IMR-90 (cell line): ENCODE measurements around the gene FRY. TPM values are rescaled to one million over a fixed set of nuclear protein-coding genes. Genes with fewer than 3 reads are reported as not detected.
A peak's percentile ranks its signal among the peaks of the same experiment; 100 is the strongest.

Experiments
- ATAC-seq: fragments of 200-7000 bp; cut with Tn5 transposase; 2 replicates; pipeline ENCODE4 v1.9.1; 2020; ENCODE audit warnings: low read depth, mild to moderate bottlenecking, moderate library complexity
- BruUV-seq: library from RNA; stranded (reverse); fragments of 400-500 nt; replicated peaks from 2 replicates; lab custom pipeline; 2021; lab: Mats Ljungman, UMichigan
- CTCF ChIA-PET: fragments of 300-600 bp; formaldehyde crosslinking; extraction: SDS; loops from one replicate; lab custom pipeline; 2021; ENCODE audit warnings: antibody characterized with exemption; lab: Yijun Ruan, JAX
- POLR2A ChIA-PET: fragments of 300-600 bp; sonication (Branson Sonifier 250); formaldehyde crosslinking; loops from one replicate; lab custom pipeline; 2022; ENCODE audit warnings: antibody characterized with exemption; ENCODE audit not compliant: unreplicated experiment; lab: Charles Lee
- DNase-seq: peaks from one replicate; pipeline ENCODE4 v3.0.0; 2013
- H2AFZ ChIP-seq: replicated peaks from 2 replicates; pipeline ENCODE3; 2013; ENCODE audit warnings: low read length, mild to moderate bottlenecking; ENCODE audit not compliant: poor library complexity
- H2AK5ac ChIP-seq: 2 replicates; pipeline ENCODE4 v1.6.1; 2013; ENCODE audit warnings: low read depth, low read length, inconsistent platforms
- H2AK9ac ChIP-seq: replicated peaks from 2 replicates; pipeline ENCODE3; 2013; ENCODE audit warnings: mild to moderate bottlenecking, low read depth, low read length, moderate library complexity; ENCODE audit not compliant: poor library complexity
- H2BK120ac ChIP-seq: 2 replicates; pipeline ENCODE4 v1.6.1; 2013; ENCODE audit warnings: low read depth, low read length, inconsistent platforms
- H2BK15ac ChIP-seq: 3 replicates; pipeline ENCODE4 v1.6.1; 2013; ENCODE audit warnings: low read depth, low read length, inconsistent platforms
- H2BK20ac ChIP-seq: 2 replicates; pipeline ENCODE4 v1.6.1; 2013; ENCODE audit warnings: low read depth, mild to moderate bottlenecking, inconsistent platforms, low read length, moderate library complexity
- H2BK5ac ChIP-seq: 2 replicates; pipeline ENCODE4 v1.6.1; 2013; ENCODE audit warnings: mild to moderate bottlenecking, low read depth, low read length, inconsistent platforms; ENCODE audit not compliant: poor library complexity, severe bottlenecking
- H3K14ac ChIP-seq: replicated peaks from 2 replicates; pipeline ENCODE4 v1.6.1; 2013; ENCODE audit warnings: low read depth, low read length, inconsistent platforms
- H3K18ac ChIP-seq: 2 replicates; pipeline ENCODE4 v1.6.1; 2013; ENCODE audit warnings: low read depth, low read length, control low read depth
- H3K23ac ChIP-seq: 2 replicates; pipeline ENCODE4 v1.6.1; 2013; ENCODE audit warnings: low read depth, low read length, inconsistent platforms
- H3K27ac ChIP-seq: 2 replicates; pipeline ENCODE4 v1.5.1; 2013; ENCODE audit warnings: mild to moderate bottlenecking, control low read depth, low read length; ENCODE audit not compliant: insufficient read depth
- H3K27me3 ChIP-seq: 2 replicates; pipeline ENCODE4 v1.6.1; 2013; ENCODE audit warnings: low read length; ENCODE audit not compliant: control insufficient read depth, insufficient read depth
- H3K36me3 ChIP-seq: 2 replicates; pipeline ENCODE4 v1.6.1; 2013; ENCODE audit warnings: low read length, mixed read lengths; ENCODE audit not compliant: control insufficient read depth, insufficient read depth
- H3K4ac ChIP-seq: 2 replicates; pipeline ENCODE4 v1.6.1; 2013; ENCODE audit warnings: low read depth, low read length, inconsistent platforms
- H3K4me1 ChIP-seq: 2 replicates; pipeline ENCODE4 v1.6.1; 2013; ENCODE audit warnings: low read length, mixed read lengths; ENCODE audit not compliant: control insufficient read depth, insufficient read depth
- H3K4me2 ChIP-seq: 2 replicates; pipeline ENCODE4 v1.6.1; 2013; ENCODE audit warnings: low read depth, mild to moderate bottlenecking, control low read depth, low read length, moderate library complexity
- H3K4me3 ChIP-seq: 2 replicates; pipeline ENCODE4 v1.5.1; 2013; ENCODE audit warnings: low read depth, mild to moderate bottlenecking, control low read depth, low read length, moderate library complexity; ENCODE audit not compliant: insufficient read depth
- H3K56ac ChIP-seq: 2 replicates; pipeline ENCODE4 v1.6.1; 2013; ENCODE audit warnings: low read length, inconsistent platforms; ENCODE audit not compliant: insufficient read depth; ENCODE audit errors: extremely low read depth
- H3K79me1 ChIP-seq, 2 experiments: 2 replicates each; pipeline ENCODE4 v1.6.1; 2013; ENCODE audit warnings: low read length in 2 of 2, inconsistent platforms in 1 of 2, low read depth in 1 of 2
- H3K9ac ChIP-seq: 2 replicates; pipeline ENCODE4 v1.6.1; 2013; ENCODE audit warnings: low read depth, low read length, control low read depth
- H3K9me1 ChIP-seq: 2 replicates; pipeline ENCODE4 v1.6.1; 2013; ENCODE audit warnings: low read length, inconsistent platforms; ENCODE audit not compliant: insufficient read depth
- H3K9me3 ChIP-seq: 2 replicates; pipeline ENCODE4 v1.6.1; 2013; ENCODE audit warnings: low read length; ENCODE audit not compliant: control insufficient read depth, insufficient read depth
- H4K20me1 ChIP-seq: 2 replicates; pipeline ENCODE4 v1.6.1; 2013; ENCODE audit warnings: low read length, inconsistent platforms; ENCODE audit not compliant: insufficient read depth
- H4K5ac ChIP-seq: 2 replicates; pipeline ENCODE4 v1.6.1; 2013; ENCODE audit warnings: mild to moderate bottlenecking, low read depth, low read length, control low read depth
- H4K8ac ChIP-seq, 2 experiments: 2 replicates each; pipeline ENCODE4 v1.6.1; 2013; ENCODE audit warnings: low read depth in 2 of 2, low read length in 2 of 2, control low read depth in 1 of 2, inconsistent platforms in 1 of 2
- H4K91ac ChIP-seq: 2 replicates; pipeline ENCODE4 v1.6.1; 2013; ENCODE audit warnings: low read depth, low read length, inconsistent platforms; ENCODE audit not compliant: insufficient read depth
- BHLHE40 ChIP-seq: fragments of 150-350 bp; IDR thresholded peaks from 2 replicates; pipeline ENCODE4 v1.6.1; 2016; ENCODE audit warnings: mild to moderate bottlenecking, low read depth, low read length
- ELK1 ChIP-seq: fragments of 150-350 bp; IDR thresholded peaks from 2 replicates; pipeline ENCODE4 v1.6.1; 2016; ENCODE audit warnings: low read depth, mild to moderate bottlenecking, low read length, moderate library complexity, borderline replicate concordance
- FOS ChIP-seq: fragments of 150-350 bp; IDR thresholded peaks from 2 replicates; pipeline ENCODE4 v1.6.1; 2016; ENCODE audit warnings: low read depth, low read length
- MAFK ChIP-seq: IDR thresholded peaks from 2 replicates; pipeline ENCODE4 v1.6.1; 2012; ENCODE audit warnings: low read depth, low read length, improper control_type of control experiment
- MAZ ChIP-seq: IDR thresholded peaks from 2 replicates; pipeline ENCODE4 v1.6.1; 2012; ENCODE audit warnings: low read depth, mild to moderate bottlenecking, low read length, improper control_type of control experiment, moderate library complexity, borderline replicate concordance
- MXI1 ChIP-seq: IDR thresholded peaks from 2 replicates; pipeline ENCODE4 v1.6.1; 2012; ENCODE audit warnings: low read depth, mild to moderate bottlenecking, low read length, moderate library complexity, borderline replicate concordance
- NFE2L2 ChIP-seq: fragments of 150-350 bp; IDR thresholded peaks from 2 replicates; pipeline ENCODE4 v1.6.1; 2016; ENCODE audit warnings: low read depth, mild to moderate bottlenecking, low read length
- RAD21 ChIP-seq: IDR thresholded peaks from 2 replicates; pipeline ENCODE4 v1.6.1; 2012; ENCODE audit warnings: low read length, improper control_type of control experiment
- RCOR1 ChIP-seq: IDR thresholded peaks from 2 replicates; pipeline ENCODE4 v1.6.1; 2012; ENCODE audit warnings: mild to moderate bottlenecking, low read length, improper control_type of control experiment; ENCODE audit not compliant: insufficient replicate concordance
- RFX5 ChIP-seq: IDR thresholded peaks from 2 replicates; pipeline ENCODE4 v1.8.0; 2012; ENCODE audit warnings: low read depth, mild to moderate bottlenecking, low read length, moderate library complexity
- SMC3 ChIP-seq: fragments of 150-350 bp; IDR thresholded peaks from 2 replicates; pipeline ENCODE4 v1.6.1; 2016; ENCODE audit warnings: low read depth, mild to moderate bottlenecking, antibody characterized with exemption, low read length, moderate library complexity
- WGBS, 2 experiments: methylation state at CpG; one replicate each; pipeline versions ENCODE4 v1.1.5 to v1.1.7; 2013; ENCODE audit warnings: missing lambda C conversion rate in 2 of 2; ENCODE audit not compliant: insufficient read length in 1 of 2; ENCODE audit errors: extremely low coverage in 2 of 2; 5-methylcytosine and 5-hydroxymethylcytosine counted together
- dilution Hi-C: fragments of 300-500 bp; cut with HindIII; formaldehyde crosslinking; loops from one replicate; pipeline ENCODE4 v1.14.3; 2018; ENCODE audit warnings: low sequenced_read_pairs; ENCODE audit not compliant: unreplicated experiment
- in situ Hi-C: fragments of 300-500 bp; cut with MboI; formaldehyde crosslinking; loops from 3 replicates; pipeline ENCODE4 v1.14.3; 2019; ENCODE audit warnings: low sequenced_read_pairs, inconsistent platforms, mixed read lengths
- intact Hi-C: fragments of 100-400 bp; cut with micrococcal nuclease; formaldehyde crosslinking; loops from 2 replicates; pipeline ENCODE4 v1.10.0; 2022
- polyA plus RNA-seq, 3 experiments: library from polyadenylated mRNA; depleted of rRNA; stranded (reverse); fragments of >200 nt; gene quantifications; 2 replicates each; pipeline ENCODE4 v1.2.3, GENCODE V29; 2012; ENCODE audit warnings: low replicate concordance in 1 of 3
- total RNA-seq: library from RNA; depleted of rRNA; stranded (reverse); fragments of >200 nt; gene quantifications from 2 replicates; pipeline ENCODE4 v1.2.3, GENCODE V29; 2012

The FRY gene
- total and polyA plus RNA-seq, 2 of the 4 experiments (the other 2 are of a cell fraction), result 3.0 to 4.8 TPM

GRCh38 chr13:32107474-32107873, 75.9 kb downstream of the FRY start:
- Histone ChIP-seq H3K27me3 (no peaks in the 10 kb centered on the region), H3K9me3 (no peaks in the 10 kb centered on the region), H2BK15ac (no peak overlapping the region), H3K27ac (no peak overlapping the region), H3K4ac (no peak overlapping the region), H3K4me3 (no peak overlapping the region), H2BK5ac (no peak overlapping the region), H4K8ac (no peak overlapping the region), H4K20me1 (no peaks in the 10 kb centered on the region), H2BK20ac (no peak overlapping the region), H3K36me3 (peaks cover 3% of the 10 kb centered on the region; the same call in 1 of the 2 replicates), H3K18ac (no peak overlapping the region), H4K91ac (no peak overlapping the region), H3K9me1 (peaks cover 6% of the 10 kb centered on the region; the same call in 1 of the 2 replicates), H3K9ac (no peak overlapping the region), H2AK9ac (no peak overlapping the region), H3K79me1 (no peaks in the 10 kb centered on the region), H2AFZ (no peak overlapping the region), H2AK5ac (0 out of 2 replicates have a peak overlapping the region, but pooled peaks have one; percentile 23), H2BK120ac (no peak overlapping the region; the same call in 1 of the 2 replicates), H3K14ac (no peak overlapping the region), H3K56ac (no peak overlapping the region), H3K4me1 (peaks cover 4% of the 10 kb centered on the region; the same call in 1 of the 2 replicates), H3K23ac (peak overlapping the region; percentile 30; the same call in 1 of the 2 replicates), H3K4me2 (no peak overlapping the region), H4K5ac (no peak overlapping the region)
- intact Hi-C loops (no loop called here), in situ Hi-C loops (no loop called here), dilution Hi-C loops (no loop called here)
- TF ChIP-seq MAFK (no peak), NFE2L2 (no peak), SMC3 (no peak), ELK1 (no peak), RAD21 (no peak), BHLHE40 (no peak), FOS (no peak), RFX5 (no peak), MAZ (no peak), MXI1 (no peak), RCOR1 (no peak)
- no peak for ATAC-seq
- DNase-seq, result no peak
- BruUV-seq, result no TSS peak
- 100% methylated on average over 1 of the region's 4 CpGs; no CpG with 5 or more reads in 1 of the 2 experiments for WGBS, 2 experiments
- ChIA-PET POLR2A (interaction anchor here (0.5 to 1.0 kb wide), 2 partner anchors 11 to 19 kb away, joined by 4 to 11 read pairs; no protein-coding TSS in a partner anchor), CTCF (no interaction called here)
